GM12873 (cell line): ENCODE measurements around the gene MARCHF10.

Experiments used
- TF ChIP-seq, protein P1 (sequence below): IDR thresholded peaks from 2 replicates; pipeline ENCODE4 v1.5.1; 2012; ENCODE audit warnings: low read depth, mild to moderate bottlenecking, moderate library complexity, low read length, control low read depth; ENCODE audit not compliant: insufficient read depth; ENCODE audit errors: missing control alignments

Gene MARCHF10

DNA sequence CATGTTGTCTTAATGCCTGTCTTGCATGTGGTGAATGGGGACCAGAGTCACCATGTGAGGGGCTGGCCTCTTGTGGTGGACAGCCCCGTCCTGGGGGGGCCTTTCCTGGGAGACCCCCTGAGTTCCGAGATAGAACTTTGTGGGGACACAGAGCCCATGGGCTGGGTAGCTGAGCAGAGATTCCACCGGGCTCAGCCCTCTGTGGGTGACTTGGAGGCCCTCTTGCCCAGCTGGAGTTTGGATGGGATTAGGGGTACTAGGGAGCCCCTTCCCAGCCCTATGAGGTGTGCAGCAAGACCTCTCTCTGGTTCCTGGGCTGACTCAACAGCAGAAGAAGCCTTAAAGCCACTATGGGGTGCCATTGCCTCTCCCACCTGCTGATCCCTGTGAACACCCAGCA is 142.5 kb downstream of the MARCHF10 start:
- TF ChIP-seq, protein P1, sequence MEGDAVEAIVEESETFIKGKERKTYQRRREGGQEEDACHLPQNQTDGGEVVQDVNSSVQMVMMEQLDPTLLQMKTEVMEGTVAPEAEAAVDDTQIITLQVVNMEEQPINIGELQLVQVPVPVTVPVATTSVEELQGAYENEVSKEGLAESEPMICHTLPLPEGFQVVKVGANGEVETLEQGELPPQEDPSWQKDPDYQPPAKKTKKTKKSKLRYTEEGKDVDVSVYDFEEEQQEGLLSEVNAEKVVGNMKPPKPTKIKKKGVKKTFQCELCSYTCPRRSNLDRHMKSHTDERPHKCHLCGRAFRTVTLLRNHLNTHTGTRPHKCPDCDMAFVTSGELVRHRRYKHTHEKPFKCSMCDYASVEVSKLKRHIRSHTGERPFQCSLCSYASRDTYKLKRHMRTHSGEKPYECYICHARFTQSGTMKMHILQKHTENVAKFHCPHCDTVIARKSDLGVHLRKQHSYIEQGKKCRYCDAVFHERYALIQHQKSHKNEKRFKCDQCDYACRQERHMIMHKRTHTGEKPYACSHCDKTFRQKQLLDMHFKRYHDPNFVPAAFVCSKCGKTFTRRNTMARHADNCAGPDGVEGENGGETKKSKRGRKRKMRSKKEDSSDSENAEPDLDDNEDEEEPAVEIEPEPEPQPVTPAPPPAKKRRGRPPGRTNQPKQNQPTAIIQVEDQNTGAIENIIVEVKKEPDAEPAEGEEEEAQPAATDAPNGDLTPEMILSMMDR = no peak

DNA sequence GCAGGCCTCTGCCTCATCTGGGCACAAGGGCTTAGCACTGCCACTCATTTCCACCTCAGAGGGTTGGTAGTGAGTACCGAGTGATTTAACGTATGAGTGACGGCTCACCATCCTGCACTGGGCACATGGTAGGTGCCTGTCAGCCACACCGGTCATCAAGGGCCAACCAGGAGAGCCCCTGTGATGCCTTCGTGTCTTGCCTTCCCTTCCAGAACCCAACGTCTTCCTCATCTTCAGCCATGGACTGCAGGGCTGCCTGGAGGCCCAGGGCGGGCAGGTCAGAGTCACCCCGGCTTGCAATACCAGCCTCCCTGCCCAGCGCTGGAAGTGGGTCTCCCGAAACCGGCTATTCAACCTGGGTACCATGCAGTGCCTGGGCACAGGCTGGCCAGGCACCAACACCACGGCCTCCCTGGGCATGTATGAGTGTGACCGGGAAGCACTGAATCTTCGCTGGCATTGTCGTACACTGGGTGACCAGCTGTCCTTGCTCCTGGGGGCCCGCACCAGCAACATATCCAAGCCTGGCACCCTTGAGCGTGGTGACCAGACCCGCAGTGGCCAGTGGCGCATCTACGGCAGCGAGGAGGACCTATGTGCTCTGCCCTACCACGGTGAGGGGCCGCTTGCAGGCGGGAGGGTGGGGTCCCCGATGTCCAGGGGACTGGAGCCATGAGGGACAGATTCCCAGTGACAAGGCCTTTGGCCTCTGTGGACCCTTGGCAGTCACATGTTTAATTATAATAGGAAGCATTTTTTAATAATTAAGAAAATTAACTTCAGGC is 143.6 kb downstream of the MARCHF10 start:
- TF ChIP-seq, protein P1 = no peak

GRCh38 chr17:62663304-62663703 is 144.8 kb downstream of the MARCHF10 start:
- TF ChIP-seq, protein P1 = no peak

GRCh38 chr17:62662855-62663254 is 145.3 kb downstream of the MARCHF10 start:
- TF ChIP-seq, protein P1 = no peak

DNA sequence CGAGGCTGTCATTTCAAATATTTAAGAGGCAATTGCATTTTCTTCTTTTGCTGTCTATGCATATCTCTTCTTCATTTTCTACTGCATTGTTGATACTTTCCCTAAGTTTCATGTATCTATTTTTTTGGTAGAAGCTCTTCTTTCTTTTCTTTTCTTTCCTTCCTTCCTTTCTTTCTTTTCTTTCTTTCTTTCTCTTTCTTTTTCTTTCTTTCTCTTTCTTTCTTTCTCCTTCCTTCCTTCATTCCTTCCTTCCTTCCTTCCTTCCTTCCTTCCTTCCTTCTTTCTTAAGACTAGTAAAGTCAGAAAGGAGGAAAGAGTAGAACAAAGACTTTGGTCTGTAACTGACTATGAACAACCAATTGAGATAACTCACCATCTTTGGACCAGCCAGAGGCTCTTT is 146.8 kb downstream of the MARCHF10 start:
- TF ChIP-seq, protein P1 = no peak

DNA sequence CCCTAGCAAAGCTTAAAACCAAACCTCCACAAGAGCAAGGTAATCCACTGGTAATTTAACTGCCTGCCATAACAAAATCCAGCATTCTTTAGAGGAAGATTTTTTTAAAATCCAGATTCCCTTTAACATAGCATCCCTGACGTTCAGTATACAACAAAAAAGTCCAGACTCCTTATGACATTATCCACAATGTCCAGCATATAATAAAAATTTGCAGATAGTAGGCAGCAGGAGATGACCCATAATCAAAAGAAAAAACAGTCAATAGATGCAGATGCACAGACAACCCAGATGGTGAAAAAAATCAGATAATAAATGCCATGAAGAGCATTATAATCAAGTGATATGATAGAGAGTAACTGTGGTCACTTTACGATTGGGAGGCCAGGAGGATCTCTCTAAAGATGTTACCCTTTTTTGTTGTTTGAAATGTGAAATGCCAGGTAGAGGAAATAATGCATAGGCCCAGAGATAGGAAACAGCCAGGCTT is 147.4 kb downstream of the MARCHF10 start:
- TF ChIP-seq, protein P1 = no peak

DNA sequence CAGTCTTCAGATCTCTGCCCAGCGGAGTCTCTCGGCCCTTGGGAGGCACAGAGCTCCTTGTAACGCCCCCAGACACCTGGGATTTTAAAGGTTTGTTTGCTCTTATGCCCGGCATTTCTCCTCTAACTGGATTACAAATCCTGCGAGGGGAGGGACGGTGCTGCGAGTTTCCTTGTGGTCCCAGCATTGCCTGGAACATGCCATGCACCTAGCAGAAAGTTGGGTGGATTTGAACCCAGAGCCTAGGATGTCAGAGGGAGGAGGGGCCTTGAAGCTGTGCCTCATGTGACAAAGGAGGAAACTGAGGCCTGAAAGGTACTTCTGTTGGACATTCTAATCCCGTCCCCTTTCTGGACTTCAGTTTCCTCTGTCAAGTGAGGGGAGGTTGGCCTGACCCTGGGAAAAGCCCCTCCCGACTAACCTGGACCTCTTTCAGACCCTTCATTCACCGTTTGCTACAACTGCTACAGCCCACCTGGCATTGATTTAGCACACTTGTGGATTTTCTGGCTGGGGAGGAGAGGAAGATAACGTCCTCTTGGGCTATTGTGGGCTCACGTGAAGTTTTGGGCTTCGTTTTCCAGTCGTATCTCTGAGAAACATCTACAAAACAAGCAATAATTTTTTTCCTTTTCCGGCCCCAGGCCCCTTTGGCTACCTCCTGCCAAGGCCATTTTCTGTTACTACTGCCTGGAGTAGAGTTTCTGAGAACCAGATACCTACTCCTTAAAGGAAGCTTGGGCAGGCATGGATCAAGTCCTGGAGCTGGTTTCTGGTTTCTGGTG is 149.8 kb downstream of the MARCHF10 start:
- TF ChIP-seq, protein P1 = no peak
